AG09319 (cell line): ENCODE results near the gene DOCK3.
A peak's percentile ranks its signal among the peaks of the same experiment; 100 is the strongest.

Experiments
- DNase-seq: peaks from one replicate; pipeline ENCODE4 v3.0.0-alpha.2; 2010; ENCODE audit warnings: low read depth; ENCODE audit errors: extremely low read depth
- CTCF ChIP-seq: IDR thresholded peaks from 2 replicates; pipeline ENCODE4 v1.5.1; 2011; ENCODE audit warnings: low read depth, mild to moderate bottlenecking, inconsistent platforms, low read length, moderate library complexity

The DOCK3 gene

GRCh38 chr3:50674349-50675178 lies at the start of gene DOCK3:
Gene DOCK3, plus strand, starts transcription at chr3:50674927. Its CDS starts 337 bp downstream, at chr3:50675264.
- DNase-seq = peak; percentile 7
- no peak for TF ChIP-seq CTCF

GRCh38 chr3:50625231-50626182 lies 49.2 kb upstream of the DOCK3 start:
- no peak for TF ChIP-seq CTCF
- DNase-seq = no peak

GRCh38 chr3:50626401-50626800 lies 48.3 kb upstream of the DOCK3 start:
- no peak for DNase-seq
- TF ChIP-seq CTCF = no peak

GRCh38 chr3:50627407-50628051 lies 47.2 kb upstream of the DOCK3 start:
- DNase-seq = no peak
- peak; percentile 42 for TF ChIP-seq CTCF

- no peak for DNase-seq
- TF ChIP-seq CTCF = no peak
Observed at GRCh38 chr3:50628601-50629000, 46.1 kb upstream of the DOCK3 start.

- DNase-seq = no peak
- no peak for TF ChIP-seq CTCF
Observed at GRCh38 chr3:50630394-50630793, 44.3 kb upstream of the DOCK3 start.
